Lower leg skin (tissue), 4 donors: Measurements from ENCODE around the gene AOPEP. TPM values are rescaled to one million over a fixed set of nuclear protein-coding genes. Genes with fewer than 3 reads are reported as not detected.

Source experiments
- DNase-seq, 2 donors: peaks; one replicate each; pipeline ENCODE4 v3.0.0-alpha.2; 2019; ENCODE audit warnings: low spot score in 2 of 2
- H3K4me3 ChIP-seq: fragments of 200-600 bp; sonication (generic); 2 replicates; pipeline ENCODE4 v1.5.1; 2017; ENCODE audit warnings: mild to moderate bottlenecking, low read depth; ENCODE audit not compliant: poor library complexity, severe bottlenecking
- POLR2A ChIP-seq, 2 donors: fragments of 450-650 bp; IDR thresholded peaks; one replicate each; pipeline ENCODE4 v1.6.1; 2016 to 2017; ENCODE audit warnings: antibody characterized with exemption in 2 of 2, mild to moderate bottlenecking in 1 of 2, moderate library complexity in 1 of 2
- WGBS, 2 donors: methylation state at CpG; one replicate each; pipeline ENCODE4 v1.1.5; 2018; 5-methylcytosine and 5-hydroxymethylcytosine counted together
- intact Hi-C: fragments of 100-400 bp; cut with DNase I; formaldehyde crosslinking; loops from one replicate; pipeline ENCODE4 v1.15.0; 2023; ENCODE audit warnings: low total_unique reads
- total RNA-seq, 4 donors: library from RNA; depleted of rRNA; stranded (reverse); fragments of >200 nt; gene quantifications; one replicate each; pipeline ENCODE4 v1.1.0, GENCODE V29; 2016
- TF ChIP-seq, protein P1 (sequence below), 3 donors: fragments of 450-650 bp; IDR thresholded peaks; one replicate each; pipeline ENCODE4 v1.5.1; 2016; ENCODE audit warnings: antibody characterized with exemption in 3 of 3, mild to moderate bottlenecking in 3 of 3, moderate library complexity in 2 of 3

AOPEP gene
- total RNA-seq, 4 donors from 2014 or later = 66.3 to 136 (median 118) TPM

DNA sequence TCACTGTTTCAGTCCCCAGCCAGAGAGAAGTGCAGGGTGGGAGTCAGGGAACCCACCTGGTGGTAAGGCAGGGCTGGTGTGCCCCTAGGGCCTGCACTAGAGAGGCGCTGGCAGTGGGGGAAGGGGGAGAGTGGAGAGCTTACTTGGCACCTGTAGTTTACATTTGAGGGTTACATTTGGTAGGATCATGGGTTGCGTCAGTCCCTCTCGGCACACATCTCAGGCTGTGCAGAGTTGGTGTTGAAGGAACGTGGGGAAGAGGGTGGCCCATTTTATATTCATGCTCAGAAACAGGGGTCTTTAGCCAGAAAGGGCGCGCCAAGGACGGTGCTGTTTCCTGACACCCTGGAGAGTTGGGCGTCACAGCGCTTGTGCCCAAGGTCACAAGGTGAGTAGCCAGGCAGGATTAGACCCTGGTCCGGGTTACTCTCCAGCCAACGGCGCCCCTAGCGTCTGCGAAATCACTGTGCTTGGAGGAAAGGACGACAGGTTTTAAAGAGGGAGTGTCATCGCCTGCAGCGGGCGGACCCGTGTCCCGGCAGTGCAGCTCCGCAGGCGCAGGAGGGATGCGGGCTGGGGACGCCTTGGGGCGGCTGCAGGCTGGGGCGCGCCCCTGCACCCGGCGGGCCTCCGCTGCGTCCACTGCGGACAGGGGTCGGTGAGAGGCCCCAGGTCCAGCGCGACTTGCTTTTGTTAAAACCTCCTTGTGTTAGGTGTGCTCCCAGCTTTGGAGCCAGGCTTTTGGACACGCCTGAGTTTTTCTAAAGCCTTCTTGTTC is 318.4 kb downstream of the AOPEP start:
- TF ChIP-seq, protein P1, sequence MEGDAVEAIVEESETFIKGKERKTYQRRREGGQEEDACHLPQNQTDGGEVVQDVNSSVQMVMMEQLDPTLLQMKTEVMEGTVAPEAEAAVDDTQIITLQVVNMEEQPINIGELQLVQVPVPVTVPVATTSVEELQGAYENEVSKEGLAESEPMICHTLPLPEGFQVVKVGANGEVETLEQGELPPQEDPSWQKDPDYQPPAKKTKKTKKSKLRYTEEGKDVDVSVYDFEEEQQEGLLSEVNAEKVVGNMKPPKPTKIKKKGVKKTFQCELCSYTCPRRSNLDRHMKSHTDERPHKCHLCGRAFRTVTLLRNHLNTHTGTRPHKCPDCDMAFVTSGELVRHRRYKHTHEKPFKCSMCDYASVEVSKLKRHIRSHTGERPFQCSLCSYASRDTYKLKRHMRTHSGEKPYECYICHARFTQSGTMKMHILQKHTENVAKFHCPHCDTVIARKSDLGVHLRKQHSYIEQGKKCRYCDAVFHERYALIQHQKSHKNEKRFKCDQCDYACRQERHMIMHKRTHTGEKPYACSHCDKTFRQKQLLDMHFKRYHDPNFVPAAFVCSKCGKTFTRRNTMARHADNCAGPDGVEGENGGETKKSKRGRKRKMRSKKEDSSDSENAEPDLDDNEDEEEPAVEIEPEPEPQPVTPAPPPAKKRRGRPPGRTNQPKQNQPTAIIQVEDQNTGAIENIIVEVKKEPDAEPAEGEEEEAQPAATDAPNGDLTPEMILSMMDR (IDR thresholded peaks at IDR 0.05) = no peak
- TF ChIP-seq POLR2A (IDR thresholded peaks at IDR 0.05) = no peak
- DNase-seq = no peak
- intact Hi-C loops = no loop called here
- no peak overlapping the region for H3K4me3 ChIP-seq
- WGBS, 2 donors = 66 to 68% methylated on average over 29 to 36 of the region's 36 CpGs

GRCh38 chr9:95045751-95046150 is 319.3 kb downstream of the AOPEP start:
- DNase-seq = no peak
- intact Hi-C loops = no loop called here
- no peak overlapping the region for H3K4me3 ChIP-seq
- TF ChIP-seq, protein P1 (IDR thresholded peaks at IDR 0.05) = no peak
- TF ChIP-seq POLR2A (IDR thresholded peaks at IDR 0.05) = no peak
- WGBS, 2 donors = 72 to 74% methylated on average over 16 of the region's 16 CpGs

GRCh38 chr9:95047452-95048224 is 321.1 kb downstream of the AOPEP start:
- intact Hi-C loops = no loop called here
- no peak overlapping the region for H3K4me3 ChIP-seq
- 38 to 51% methylated on average over 3 of the region's 3 CpGs for WGBS, 2 donors
- TF ChIP-seq, protein P1 (IDR thresholded peaks at IDR 0.05) = no peak
- no peak for TF ChIP-seq POLR2A (IDR thresholded peaks at IDR 0.05)
- no peak for DNase-seq

GRCh38 chr9:95048225-95049087 is 322.0 kb downstream of the AOPEP start:
- peak overlapping the region; percentile 28 for H3K4me3 ChIP-seq
- 0 to 1% methylated on average over 37 to 43 of the region's 58 CpGs for whole genome bisulfite sequencing, 2 donors
- TF ChIP-seq, protein P1 (IDR thresholded peaks at IDR 0.05) = no peak
- TF ChIP-seq POLR2A (IDR thresholded peaks at IDR 0.05) = no peak
- peak; percentile 73 to 95 for DNase-seq
- intact Hi-C loops = no loop called here

- no peak overlapping the region for H3K4me3 ChIP-seq
Observed at GRCh38 chr9:95049761-95050160, 323.3 kb downstream of the AOPEP start.

More at GRCh38 chr9:95049761-95050160, 323.3 kb downstream of the AOPEP start:
- no peak for TF ChIP-seq POLR2A (IDR thresholded peaks at IDR 0.05)
- 37 to 40% methylated on average over 6 of the region's 6 CpGs for WGBS, 2 donors
- intact Hi-C loops = no loop called here
- DNase-seq = no peak
